SK-N-SH treated with all-trans-retinoic acid at 6 μM for 48 hours (cell line): ENCODE measurements around the gene STK4.

Experiments
- ATAC-seq: fragments of 200-7000 bp; cut with Tn5 transposase; 3 replicates; pipeline ENCODE4 v1.9.1; 2020; ENCODE audit warnings: mild to moderate bottlenecking, moderate library complexity
- ARNTL ChIP-seq: fragments of 450-650 bp; formaldehyde crosslinking; IDR thresholded peaks from 2 replicates; pipeline ENCODE4 v1.5.0; 2020; ENCODE audit warnings: low read depth, mild to moderate bottlenecking, moderate library complexity, borderline replicate concordance
- BACH2 ChIP-seq: fragments of 250-450 bp; sonication (Bioruptor Pico); IDR thresholded peaks from 2 replicates; pipeline ENCODE4 v1.9.0; 2021; ENCODE audit warnings: mild to moderate bottlenecking, borderline replicate concordance
- CSDC2 ChIP-seq: fragments of 250-450 bp; sonication (Bioruptor Pico); IDR thresholded peaks from 2 replicates; pipeline ENCODE4 v1.5.0; 2020; ENCODE audit warnings: mild to moderate bottlenecking, moderate library complexity
- ESRRG ChIP-seq: fragments of 250-450 bp; sonication (Bioruptor Pico); IDR thresholded peaks from 2 replicates; pipeline ENCODE4 v1.6.1; 2021; ENCODE audit warnings: mild to moderate bottlenecking
- GLIS3 ChIP-seq: fragments of 250-450 bp; sonication (Bioruptor Pico); IDR thresholded peaks from 2 replicates; pipeline ENCODE4 v1.5.0; 2020; ENCODE audit warnings: mild to moderate bottlenecking, moderate library complexity
- ISL1 ChIP-seq: fragments of 250-450 bp; sonication (Bioruptor Pico); IDR thresholded peaks from 2 replicates; pipeline ENCODE4 v2.1.2; 2022; ENCODE audit warnings: mild to moderate bottlenecking, moderate library complexity
- OSR1 ChIP-seq: fragments of 250-450 bp; sonication (Bioruptor Pico); IDR thresholded peaks from 2 replicates; pipeline ENCODE4 v1.8.0; 2022; ENCODE audit warnings: moderate library complexity, mild to moderate bottlenecking, inconsistent platforms
- PPARA ChIP-seq: fragments of 250-450 bp; sonication (Bioruptor Pico); IDR thresholded peaks from 2 replicates; pipeline ENCODE4 v1.5.0; 2020; ENCODE audit warnings: mild to moderate bottlenecking, borderline replicate concordance
- RARB ChIP-seq: fragments of 250-450 bp; sonication (Bioruptor Pico); IDR thresholded peaks from 2 replicates; pipeline ENCODE4 v1.8.0; 2021; ENCODE audit warnings: mild to moderate bottlenecking, moderate library complexity
- SNAI2 ChIP-seq: fragments of 250-450 bp; sonication (Bioruptor Pico); IDR thresholded peaks from 2 replicates; pipeline ENCODE4 v1.5.0; 2020; ENCODE audit warnings: mild to moderate bottlenecking, moderate library complexity
- TCF4 ChIP-seq: fragments of 250-450 bp; sonication (Bioruptor Pico); IDR thresholded peaks from 2 replicates; pipeline ENCODE4 v1.8.0; 2021; ENCODE audit warnings: mild to moderate bottlenecking, moderate library complexity, borderline replicate concordance
- TOX ChIP-seq: fragments of 250-450 bp; sonication (Bioruptor Pico); IDR thresholded peaks from 2 replicates; pipeline ENCODE4 v1.8.0; 2021; ENCODE audit warnings: mild to moderate bottlenecking, moderate library complexity, borderline replicate concordance
- ZC3H10 ChIP-seq: fragments of 250-450 bp; sonication (Bioruptor Pico); IDR thresholded peaks from 2 replicates; pipeline ENCODE4 v1.5.1; 2021; ENCODE audit warnings: mild to moderate bottlenecking, moderate library complexity
- ZFP3 ChIP-seq: fragments of 250-450 bp; sonication (Bioruptor Pico); IDR thresholded peaks from 2 replicates; pipeline ENCODE4 v1.5.0; 2020; ENCODE audit warnings: mild to moderate bottlenecking, moderate library complexity
- ZFP30 ChIP-seq: fragments of 450-650 bp; formaldehyde crosslinking; IDR thresholded peaks from 2 replicates; pipeline ENCODE4 v1.5.0; 2022; ENCODE audit warnings: mild to moderate bottlenecking, moderate library complexity
- ZNF565 ChIP-seq: fragments of 450-650 bp; formaldehyde crosslinking; conservative IDR thresholded peaks from 2 replicates; pipeline ENCODE4 v1.5.0; 2020; ENCODE audit warnings: low read depth, mild to moderate bottlenecking, moderate library complexity
- ZNF70 ChIP-seq: fragments of 450-650 bp; formaldehyde crosslinking; IDR thresholded peaks from 2 replicates; pipeline ENCODE4 v1.5.0; 2020; ENCODE audit warnings: mild to moderate bottlenecking, moderate library complexity
- ZNF8 ChIP-seq: fragments of 450-650 bp; formaldehyde crosslinking; IDR thresholded peaks from 2 replicates; pipeline ENCODE4 v1.5.0; 2020; ENCODE audit warnings: mild to moderate bottlenecking, moderate library complexity
- TF ChIP-seq, protein P1 (sequence below): fragments of 250-450 bp; sonication (Bioruptor Pico); IDR thresholded peaks from 2 replicates; pipeline ENCODE4 v1.5.1; 2020; ENCODE audit warnings: low read depth, mild to moderate bottlenecking, moderate library complexity
- TF ChIP-seq, protein P2 (sequence below): fragments of 250-450 bp; sonication (Bioruptor Pico); IDR thresholded peaks from 2 replicates; pipeline ENCODE4 v1.8.0; 2020; ENCODE audit warnings: mild to moderate bottlenecking, moderate library complexity, borderline replicate concordance
- TF ChIP-seq, protein P3 (sequence below): fragments of 250-450 bp; sonication (Bioruptor Pico); IDR thresholded peaks from 2 replicates; pipeline ENCODE4 v1.5.1; 2021; ENCODE audit warnings: mild to moderate bottlenecking, moderate library complexity
- TF ChIP-seq, protein P4 (sequence below): fragments of 250-450 bp; sonication (Bioruptor Pico); IDR thresholded peaks from 2 replicates; pipeline ENCODE4 v1.5.0; 2020; ENCODE audit warnings: mild to moderate bottlenecking, moderate library complexity

Gene STK4

DNA sequence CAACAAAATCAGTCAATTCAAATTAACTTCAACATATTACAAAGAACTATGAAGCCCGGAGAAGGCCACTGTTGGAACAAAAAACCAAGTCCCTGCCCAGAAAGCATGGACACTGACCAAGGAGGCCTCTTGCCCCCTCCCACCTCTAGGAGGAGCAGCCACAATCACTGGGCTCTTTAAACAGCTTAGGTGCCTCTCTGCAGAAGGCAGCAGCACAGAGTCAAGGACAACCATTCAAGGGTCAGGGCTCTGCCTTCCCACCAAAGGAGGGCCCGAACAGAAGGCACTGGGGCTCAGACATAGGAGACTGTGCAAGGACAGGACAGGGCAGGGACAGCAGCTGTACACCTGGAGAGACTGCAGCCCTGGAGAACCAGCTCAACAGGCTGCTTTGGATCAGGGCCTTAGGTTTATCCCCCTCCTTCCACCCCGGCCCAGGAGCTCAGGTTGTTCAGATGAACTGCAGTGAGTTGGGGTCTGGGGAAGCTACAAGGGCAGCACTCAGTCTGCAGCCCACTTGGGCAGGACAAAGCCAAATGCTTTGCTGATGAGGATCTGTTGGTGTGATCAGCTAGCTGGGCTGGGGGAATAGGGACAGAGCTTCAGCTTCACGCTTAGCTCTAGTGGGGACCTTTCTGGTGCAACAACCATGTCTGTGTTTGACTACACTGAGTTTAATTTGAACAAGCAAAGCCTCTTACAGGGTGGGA lies 23.9 kb upstream of the STK4 start:
- TF ChIP-seq ZNF565, result no peak
- TF ChIP-seq, protein P1, sequence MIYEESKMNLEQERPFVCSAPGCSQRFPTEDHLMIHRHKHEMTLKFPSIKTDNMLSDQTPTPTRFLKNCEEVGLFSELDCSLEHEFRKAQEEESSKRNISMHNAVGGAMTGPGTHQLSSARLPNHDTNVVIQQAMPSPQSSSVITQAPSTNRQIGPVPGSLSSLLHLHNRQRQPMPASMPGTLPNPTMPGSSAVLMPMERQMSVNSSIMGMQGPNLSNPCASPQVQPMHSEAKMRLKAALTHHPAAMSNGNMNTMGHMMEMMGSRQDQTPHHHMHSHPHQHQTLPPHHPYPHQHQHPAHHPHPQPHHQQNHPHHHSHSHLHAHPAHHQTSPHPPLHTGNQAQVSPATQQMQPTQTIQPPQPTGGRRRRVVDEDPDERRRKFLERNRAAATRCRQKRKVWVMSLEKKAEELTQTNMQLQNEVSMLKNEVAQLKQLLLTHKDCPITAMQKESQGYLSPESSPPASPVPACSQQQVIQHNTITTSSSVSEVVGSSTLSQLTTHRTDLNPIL (CRISPR knock-in tag), result no peak
- TF ChIP-seq, protein P2, sequence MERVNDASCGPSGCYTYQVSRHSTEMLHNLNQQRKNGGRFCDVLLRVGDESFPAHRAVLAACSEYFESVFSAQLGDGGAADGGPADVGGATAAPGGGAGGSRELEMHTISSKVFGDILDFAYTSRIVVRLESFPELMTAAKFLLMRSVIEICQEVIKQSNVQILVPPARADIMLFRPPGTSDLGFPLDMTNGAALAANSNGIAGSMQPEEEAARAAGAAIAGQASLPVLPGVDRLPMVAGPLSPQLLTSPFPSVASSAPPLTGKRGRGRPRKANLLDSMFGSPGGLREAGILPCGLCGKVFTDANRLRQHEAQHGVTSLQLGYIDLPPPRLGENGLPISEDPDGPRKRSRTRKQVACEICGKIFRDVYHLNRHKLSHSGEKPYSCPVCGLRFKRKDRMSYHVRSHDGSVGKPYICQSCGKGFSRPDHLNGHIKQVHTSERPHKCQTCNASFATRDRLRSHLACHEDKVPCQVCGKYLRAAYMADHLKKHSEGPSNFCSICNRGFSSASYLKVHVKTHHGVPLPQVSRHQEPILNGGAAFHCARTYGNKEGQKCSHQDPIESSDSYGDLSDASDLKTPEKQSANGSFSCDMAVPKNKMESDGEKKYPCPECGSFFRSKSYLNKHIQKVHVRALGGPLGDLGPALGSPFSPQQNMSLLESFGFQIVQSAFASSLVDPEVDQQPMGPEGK, result no peak
- TF ChIP-seq ZFP3 (CRISPR knock-in tag), result no peak
- TF ChIP-seq GLIS3 (CRISPR knock-in tag), result no peak
- no peak for TF ChIP-seq ZFP30 (CRISPR knock-in tag)
- TF ChIP-seq ZNF70 (CRISPR knock-in tag), result no peak
- no peak for TF ChIP-seq TOX (CRISPR knock-in tag)
- no peak for TF ChIP-seq OSR1
- no peak for TF ChIP-seq BACH2
- no peak for TF ChIP-seq CSDC2
- TF ChIP-seq RARB (CRISPR knock-in tag), result no peak
- TF ChIP-seq, protein P3, sequence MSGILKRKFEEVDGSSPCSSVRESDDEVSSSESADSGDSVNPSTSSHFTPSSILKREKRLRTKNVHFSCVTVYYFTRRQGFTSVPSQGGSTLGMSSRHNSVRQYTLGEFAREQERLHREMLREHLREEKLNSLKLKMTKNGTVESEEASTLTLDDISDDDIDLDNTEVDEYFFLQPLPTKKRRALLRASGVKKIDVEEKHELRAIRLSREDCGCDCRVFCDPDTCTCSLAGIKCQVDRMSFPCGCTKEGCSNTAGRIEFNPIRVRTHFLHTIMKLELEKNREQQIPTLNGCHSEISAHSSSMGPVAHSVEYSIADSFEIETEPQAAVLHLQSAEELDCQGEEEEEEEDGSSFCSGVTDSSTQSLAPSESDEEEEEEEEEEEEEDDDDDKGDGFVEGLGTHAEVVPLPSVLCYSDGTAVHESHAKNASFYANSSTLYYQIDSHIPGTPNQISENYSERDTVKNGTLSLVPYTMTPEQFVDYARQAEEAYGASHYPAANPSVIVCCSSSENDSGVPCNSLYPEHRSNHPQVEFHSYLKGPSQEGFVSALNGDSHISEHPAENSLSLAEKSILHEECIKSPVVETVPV, result no peak
- TF ChIP-seq ARNTL (CRISPR knock-in tag), result no peak
- TF ChIP-seq ESRRG, result no peak
- no peak for TF ChIP-seq PPARA (CRISPR knock-in tag)
- no peak for TF ChIP-seq SNAI2 (CRISPR knock-in tag)
- TF ChIP-seq, protein P4, sequence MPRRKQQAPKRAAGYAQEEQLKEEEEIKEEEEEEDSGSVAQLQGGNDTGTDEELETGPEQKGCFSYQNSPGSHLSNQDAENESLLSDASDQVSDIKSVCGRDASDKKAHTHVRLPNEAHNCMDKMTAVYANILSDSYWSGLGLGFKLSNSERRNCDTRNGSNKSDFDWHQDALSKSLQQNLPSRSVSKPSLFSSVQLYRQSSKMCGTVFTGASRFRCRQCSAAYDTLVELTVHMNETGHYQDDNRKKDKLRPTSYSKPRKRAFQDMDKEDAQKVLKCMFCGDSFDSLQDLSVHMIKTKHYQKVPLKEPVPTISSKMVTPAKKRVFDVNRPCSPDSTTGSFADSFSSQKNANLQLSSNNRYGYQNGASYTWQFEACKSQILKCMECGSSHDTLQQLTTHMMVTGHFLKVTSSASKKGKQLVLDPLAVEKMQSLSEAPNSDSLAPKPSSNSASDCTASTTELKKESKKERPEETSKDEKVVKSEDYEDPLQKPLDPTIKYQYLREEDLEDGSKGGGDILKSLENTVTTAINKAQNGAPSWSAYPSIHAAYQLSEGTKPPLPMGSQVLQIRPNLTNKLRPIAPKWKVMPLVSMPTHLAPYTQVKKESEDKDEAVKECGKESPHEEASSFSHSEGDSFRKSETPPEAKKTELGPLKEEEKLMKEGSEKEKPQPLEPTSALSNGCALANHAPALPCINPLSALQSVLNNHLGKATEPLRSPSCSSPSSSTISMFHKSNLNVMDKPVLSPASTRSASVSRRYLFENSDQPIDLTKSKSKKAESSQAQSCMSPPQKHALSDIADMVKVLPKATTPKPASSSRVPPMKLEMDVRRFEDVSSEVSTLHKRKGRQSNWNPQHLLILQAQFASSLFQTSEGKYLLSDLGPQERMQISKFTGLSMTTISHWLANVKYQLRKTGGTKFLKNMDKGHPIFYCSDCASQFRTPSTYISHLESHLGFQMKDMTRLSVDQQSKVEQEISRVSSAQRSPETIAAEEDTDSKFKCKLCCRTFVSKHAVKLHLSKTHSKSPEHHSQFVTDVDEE, result no peak
- TF ChIP-seq TCF4 (CRISPR knock-in tag), result no peak
- ATAC-seq, result peak; percentile 47

DNA sequence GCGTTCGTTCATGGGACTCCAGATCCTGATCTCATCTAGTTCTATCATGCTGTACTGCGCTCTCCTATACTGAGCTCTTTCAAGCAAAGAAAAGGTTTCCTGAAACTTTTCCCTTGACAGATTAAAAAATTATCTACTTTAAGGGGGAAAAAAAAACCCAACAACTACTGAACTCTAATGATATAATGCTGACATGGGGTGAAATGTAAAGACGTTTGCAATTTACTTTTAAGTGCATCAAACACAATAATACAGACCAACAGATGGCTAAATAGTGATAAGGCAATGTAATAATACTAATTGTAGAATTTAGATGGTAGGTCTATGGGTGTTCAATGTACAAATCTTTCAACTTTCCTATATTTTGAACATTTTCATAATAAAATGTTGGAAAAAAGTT lies 22.5 kb upstream of the STK4 start:
- TF ChIP-seq ISL1 (CRISPR knock-in tag), result no peak
- TF ChIP-seq, protein P3, result no peak
- TF ChIP-seq ZNF8, result no peak
- ATAC-seq, result no peak

DNA sequence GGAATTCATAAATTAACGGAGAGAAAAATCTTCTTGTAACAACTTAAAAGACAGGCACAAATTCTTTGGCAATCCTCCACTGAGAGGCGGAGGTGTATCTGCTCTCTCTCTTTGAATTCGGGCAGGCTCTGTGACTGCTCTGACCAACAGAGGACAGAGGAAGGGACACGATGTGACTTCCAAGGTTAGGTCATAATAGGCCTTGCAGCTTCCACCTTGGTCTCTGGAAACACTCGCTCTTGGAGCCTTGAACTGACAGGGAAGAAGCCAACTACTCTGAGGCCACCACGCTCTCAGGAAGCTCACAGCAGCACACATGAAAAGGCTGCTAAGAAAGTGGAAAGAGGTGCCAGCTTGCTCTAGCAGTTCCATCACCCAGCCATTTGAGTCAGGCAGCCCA lies 21.1 kb upstream of the STK4 start:
- ATAC-seq, result no peak
- TF ChIP-seq ZNF70 (CRISPR knock-in tag) (no peak), SNAI2 (CRISPR knock-in tag) (no peak), ZNF8 (no peak), ZC3H10 (CRISPR knock-in tag) (no peak), ZFP3 (CRISPR knock-in tag) (no peak)
- TF ChIP-seq, protein P3, result no peak
- TF ChIP-seq, all 23 proteins: peak for 0
